ENCODE results near the gene SLCO3A1.

The SLCO3A1 gene

DNA sequence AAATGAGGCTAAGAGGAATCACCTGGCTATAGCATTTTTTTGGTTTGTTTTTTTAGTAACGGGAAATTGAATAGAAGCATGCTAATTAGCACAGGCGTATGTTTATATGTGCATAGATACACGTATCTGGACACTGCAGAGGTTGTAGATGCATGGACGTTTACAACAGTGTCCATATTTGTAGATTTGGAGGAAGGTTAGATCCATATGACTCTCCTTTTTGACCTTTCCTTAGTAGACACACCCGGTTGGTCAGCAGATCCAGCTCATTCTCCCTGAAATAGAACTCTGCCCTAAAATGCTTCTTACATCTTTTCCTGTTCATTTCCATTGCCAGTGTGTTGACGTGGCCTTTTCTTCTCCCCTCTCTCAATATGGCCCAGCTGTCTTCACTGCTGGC lies 60.1 kb downstream of the SLCO3A1 start:
- Histone ChIP-seq H3K27me3 (ENCODE audit: insufficient read depth, low read length) (no peaks in the 10 kb centered on the region), H3K4me1 (ENCODE audit: insufficient read depth, low read length) (no peaks in the 10 kb centered on the region), H3K4me3 (ENCODE audit: low read length) (no peak overlapping the region), H3K27ac (ENCODE audit: low read depth, low read length) (no peak overlapping the region), H3K9ac (ENCODE audit: low read depth, low read length) (no peak overlapping the region), H3K36me3 (ENCODE audit: insufficient read depth, low read length) (peaks cover 5% of the 10 kb centered on the region; the same call in 1 of the 2 replicates), H3K9me3 (ENCODE audit: insufficient read depth, low read depth, low read length) (no peaks in the 10 kb centered on the region)
- WGBS: 89% methylated on average over 6 of the region's 6 CpGs

- peaks cover 5% of the 10 kb centered on the region; the same call in 1 of the 2 replicates for H3K36me3 ChIP-seq (ENCODE audit: insufficient read depth, low read length)
- 92% methylated on average over 10 of the region's 10 CpGs for WGBS
- H3K4me3 ChIP-seq (ENCODE audit: low read length): no peak overlapping the region
- no peak overlapping the region for H3K27ac ChIP-seq (ENCODE audit: low read depth, low read length)
- H3K4me1 ChIP-seq (ENCODE audit: insufficient read depth, low read length): no peaks in the 10 kb centered on the region
- no peak overlapping the region for H3K9ac ChIP-seq (ENCODE audit: low read depth, low read length)
- no peaks in the 10 kb centered on the region for H3K27me3 ChIP-seq (ENCODE audit: insufficient read depth, low read length)
- no peaks in the 10 kb centered on the region for H3K9me3 ChIP-seq (ENCODE audit: insufficient read depth, low read depth, low read length)
Observed at GRCh38 chr15:91915576-91915975, 62.1 kb downstream of the SLCO3A1 start.

GRCh38 chr15:91916051-91916450 lies 62.5 kb downstream of the SLCO3A1 start:
- Histone ChIP-seq H3K9ac (ENCODE audit: low read depth, low read length) (no peak overlapping the region), H3K36me3 (ENCODE audit: insufficient read depth, low read length) (peaks cover 5% of the 10 kb centered on the region; the same call in 1 of the 2 replicates), H3K27me3 (ENCODE audit: insufficient read depth, low read length) (no peaks in the 10 kb centered on the region), H3K4me3 (ENCODE audit: low read length) (no peak overlapping the region), H3K9me3 (ENCODE audit: insufficient read depth, low read depth, low read length) (no peaks in the 10 kb centered on the region), H3K27ac (ENCODE audit: low read depth, low read length) (no peak overlapping the region), H3K4me1 (ENCODE audit: insufficient read depth, low read length) (no peaks in the 10 kb centered on the region)
- WGBS: 97% methylated on average over 48 of the region's 48 CpGs

DNA sequence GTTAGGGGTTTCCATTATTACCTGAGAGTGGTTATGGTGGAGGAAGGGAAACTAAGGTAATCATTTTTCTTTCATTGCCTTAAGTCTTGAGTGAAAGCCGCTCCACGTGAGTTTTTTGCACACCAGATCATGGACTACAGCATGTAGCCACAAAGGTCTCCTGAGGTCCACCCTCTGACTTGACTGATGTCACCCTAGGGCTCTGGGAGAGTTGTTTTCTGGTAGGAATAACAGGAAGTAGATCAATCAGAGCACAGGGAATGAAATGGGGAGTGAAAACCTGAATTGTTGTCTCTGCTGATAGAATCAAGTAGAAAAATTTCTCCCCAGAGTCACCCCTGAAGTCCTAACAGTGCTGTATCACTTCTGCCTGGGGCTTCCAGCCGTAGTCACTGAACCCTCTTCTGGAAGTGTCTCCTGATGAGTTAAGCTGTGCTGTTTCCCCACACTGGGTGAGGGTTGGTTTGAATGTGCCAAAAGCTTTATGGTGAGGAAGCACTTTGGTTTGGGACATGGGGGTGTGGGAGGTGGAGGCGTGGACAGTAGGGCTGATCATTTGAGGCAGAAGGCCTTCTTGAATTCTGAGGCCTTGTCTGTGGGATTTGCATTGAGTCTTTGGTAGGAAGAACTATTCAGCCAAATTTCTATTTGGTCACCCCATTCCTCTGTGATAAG lies 64.3 kb downstream of the SLCO3A1 start:
- H3K36me3 ChIP-seq (ENCODE audit: insufficient read depth, low read length): peaks cover 5% of the 10 kb centered on the region; the same call in 1 of the 2 replicates
- H3K27me3 ChIP-seq (ENCODE audit: insufficient read depth, low read length): no peaks in the 10 kb centered on the region
- H3K4me1 ChIP-seq (ENCODE audit: insufficient read depth, low read length): no peaks in the 10 kb centered on the region
- no peak overlapping the region for H3K4me3 ChIP-seq (ENCODE audit: low read length)
- no peak overlapping the region for H3K9ac ChIP-seq (ENCODE audit: low read depth, low read length)
- WGBS: 96% methylated on average over 4 of the region's 4 CpGs
- H3K9me3 ChIP-seq (ENCODE audit: insufficient read depth, low read depth, low read length): no peaks in the 10 kb centered on the region
- H3K27ac ChIP-seq (ENCODE audit: low read depth, low read length): no peak overlapping the region

GRCh38 chr15:91919014-91919534 lies 65.6 kb downstream of the SLCO3A1 start:
- Histone ChIP-seq H3K27ac (ENCODE audit: low read depth, low read length) (no peak overlapping the region), H3K9me3 (ENCODE audit: insufficient read depth, low read depth, low read length) (no peaks in the 10 kb centered on the region), H3K9ac (ENCODE audit: low read depth, low read length) (no peak overlapping the region), H3K27me3 (ENCODE audit: insufficient read depth, low read length) (no peaks in the 10 kb centered on the region), H3K4me1 (ENCODE audit: insufficient read depth, low read length) (peaks cover 10% of the 10 kb centered on the region), H3K4me3 (ENCODE audit: low read length) (no peak overlapping the region), H3K36me3 (ENCODE audit: insufficient read depth, low read length) (peaks cover 5% of the 10 kb centered on the region; the same call in 1 of the 2 replicates)
- WGBS: 94% methylated on average over 15 of the region's 15 CpGs

DNA sequence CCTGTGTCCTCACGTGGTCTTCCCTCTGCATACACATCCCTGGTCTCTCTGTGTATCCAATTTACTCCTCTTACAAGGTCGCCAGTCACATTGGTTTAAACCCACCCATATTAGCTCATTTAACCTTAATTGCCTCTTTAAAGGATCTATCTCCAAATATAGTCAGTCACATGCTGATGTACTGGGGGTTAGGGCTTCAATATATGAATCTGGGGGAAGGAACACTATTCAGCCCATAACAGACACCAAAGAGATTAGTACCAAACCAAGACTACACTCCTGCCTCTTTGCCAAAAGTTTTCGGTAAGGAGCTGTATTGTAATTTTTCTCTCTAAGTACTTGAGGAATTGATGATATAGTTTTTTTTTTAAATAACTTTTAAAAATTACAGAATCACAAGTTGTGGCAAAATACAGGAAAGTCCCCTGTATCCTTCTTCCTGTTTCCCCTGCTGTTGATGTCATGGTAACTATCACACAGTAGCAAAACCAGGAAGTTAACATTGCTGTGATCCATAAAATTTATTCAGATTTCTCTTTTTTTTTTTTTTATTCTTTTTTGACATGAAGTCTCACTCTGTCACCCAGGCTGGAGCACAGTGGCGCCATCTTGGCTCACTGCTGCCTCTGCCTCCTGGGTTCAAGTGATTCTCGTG lies 67.8 kb downstream of the SLCO3A1 start:
- no peak overlapping the region for H3K27ac ChIP-seq (ENCODE audit: low read depth, low read length)
- 94% methylated on average over 4 of the region's 5 CpGs for WGBS
- no peaks in the 10 kb centered on the region for H3K9me3 ChIP-seq (ENCODE audit: insufficient read depth, low read depth, low read length)
- no peaks in the 10 kb centered on the region for H3K27me3 ChIP-seq (ENCODE audit: insufficient read depth, low read length)
- no peak overlapping the region for H3K4me3 ChIP-seq (ENCODE audit: low read length)
- H3K36me3 ChIP-seq (ENCODE audit: insufficient read depth, low read length): peaks cover 4% of the 10 kb centered on the region; the same call in 1 of the 2 replicates
- H3K9ac ChIP-seq (ENCODE audit: low read depth, low read length): no peak overlapping the region
- H3K4me1 ChIP-seq (ENCODE audit: insufficient read depth, low read length): peaks cover 15% of the 10 kb centered on the region

DNA sequence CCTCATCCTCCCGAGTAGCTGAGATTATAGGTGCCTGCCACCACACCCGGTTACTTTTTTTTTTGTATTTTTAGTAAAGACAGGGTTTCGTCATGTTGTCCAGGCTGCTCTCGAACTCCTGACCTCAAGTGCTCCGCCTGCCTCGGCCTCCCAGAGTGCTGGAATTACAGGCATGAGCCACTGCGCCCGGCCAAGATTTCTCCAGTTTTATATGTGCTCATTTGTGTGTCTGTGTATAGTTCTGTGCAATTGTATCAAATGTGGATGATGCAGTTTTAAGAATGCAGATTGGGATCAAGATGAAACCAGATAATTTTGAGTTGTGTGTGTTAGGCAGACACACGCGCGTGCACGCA lies 68.3 kb downstream of the SLCO3A1 start:
- Histone ChIP-seq H3K9me3 (ENCODE audit: insufficient read depth, low read depth, low read length) (no peaks in the 10 kb centered on the region), H3K27ac (ENCODE audit: low read depth, low read length) (no peak overlapping the region), H3K4me1 (ENCODE audit: insufficient read depth, low read length) (peaks cover 18% of the 10 kb centered on the region), H3K36me3 (ENCODE audit: insufficient read depth, low read length) (no peaks in the 10 kb centered on the region), H3K4me3 (ENCODE audit: low read length) (no peak overlapping the region), H3K9ac (ENCODE audit: low read depth, low read length) (no peak overlapping the region), H3K27me3 (ENCODE audit: insufficient read depth, low read length) (no peaks in the 10 kb centered on the region)
- WGBS: 91% methylated on average over 8 of the region's 12 CpGs

DNA sequence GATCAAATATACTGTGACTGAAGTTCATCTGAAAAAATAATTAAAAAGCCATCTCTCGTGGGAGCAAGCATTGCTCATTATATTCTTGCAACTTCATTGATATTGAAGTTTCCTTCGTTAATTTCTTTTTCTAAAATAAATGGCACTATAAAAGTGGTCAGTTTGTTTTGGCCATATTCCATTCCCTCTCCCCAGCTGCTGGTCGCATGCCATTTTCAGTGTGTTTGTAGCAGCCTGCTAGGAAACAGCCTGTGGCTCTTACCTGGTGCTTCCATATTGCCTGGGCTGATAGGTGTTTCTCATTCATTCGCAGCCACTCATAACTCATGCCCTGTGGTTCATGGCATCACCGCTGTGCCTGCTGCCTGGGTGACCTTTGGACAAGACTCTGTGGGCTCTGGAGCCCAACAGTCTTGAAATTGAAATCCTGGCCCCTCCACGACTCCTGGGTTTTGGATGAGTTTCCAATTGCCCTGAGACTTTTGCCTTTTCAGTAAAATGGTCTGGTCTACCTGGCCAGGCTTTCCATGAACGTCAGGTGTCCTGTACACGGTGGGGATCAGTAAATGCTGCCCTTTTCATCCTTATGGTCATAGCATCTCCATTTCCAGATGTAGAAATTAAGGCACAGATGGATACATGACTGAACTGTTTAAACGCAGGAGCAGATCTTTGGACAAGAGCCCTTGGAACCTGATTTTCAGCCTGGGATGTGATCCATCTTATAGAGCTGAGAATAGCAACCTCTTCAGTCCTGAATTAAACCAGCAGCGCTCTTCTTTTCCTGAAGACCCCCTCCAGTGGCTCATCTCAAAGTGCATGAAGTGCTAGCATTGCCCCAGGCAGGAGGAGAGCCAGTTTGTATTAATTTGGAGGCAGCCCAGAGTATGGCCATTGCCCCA lies 69.4 kb downstream of the SLCO3A1 start:
- 81% methylated on average over 9 of the region's 10 CpGs for WGBS
- H3K9ac ChIP-seq (ENCODE audit: low read depth, low read length): no peak overlapping the region
- H3K4me3 ChIP-seq (ENCODE audit: low read length): no peak overlapping the region
- H3K4me1 ChIP-seq (ENCODE audit: insufficient read depth, low read length): peaks cover 29% of the 10 kb centered on the region
- H3K27me3 ChIP-seq (ENCODE audit: insufficient read depth, low read length): no peaks in the 10 kb centered on the region
- H3K27ac ChIP-seq (ENCODE audit: low read depth, low read length): no peak overlapping the region
- H3K36me3 ChIP-seq (ENCODE audit: insufficient read depth, low read length): no peaks in the 10 kb centered on the region
- no peaks in the 10 kb centered on the region for H3K9me3 ChIP-seq (ENCODE audit: insufficient read depth, low read depth, low read length)

DNA sequence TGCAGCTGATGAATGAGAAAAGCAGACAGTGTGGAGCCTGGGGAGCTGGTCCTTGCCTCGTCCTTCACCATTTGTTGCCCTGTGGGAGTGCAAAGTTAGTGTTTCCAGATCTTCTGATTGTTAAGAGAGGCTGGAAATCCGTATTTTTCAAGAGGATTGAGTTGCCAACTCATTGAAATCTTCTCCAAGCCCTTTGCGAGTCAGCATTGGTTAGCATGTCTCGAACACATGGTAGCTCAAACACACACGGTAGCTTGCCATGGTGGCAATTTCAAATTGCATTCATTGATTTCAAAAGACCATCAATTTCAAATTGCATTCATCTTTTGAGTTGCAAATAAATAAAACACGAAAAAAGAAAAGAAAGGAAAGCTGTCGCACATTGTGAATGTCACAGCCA lies 70.7 kb downstream of the SLCO3A1 start:
- WGBS: 84% methylated on average over 7 of the region's 7 CpGs
- H3K27ac ChIP-seq (ENCODE audit: low read depth, low read length): no peak overlapping the region
- no peaks in the 10 kb centered on the region for H3K27me3 ChIP-seq (ENCODE audit: insufficient read depth, low read length)
- H3K9me3 ChIP-seq (ENCODE audit: insufficient read depth, low read depth, low read length): no peaks in the 10 kb centered on the region
- H3K36me3 ChIP-seq (ENCODE audit: insufficient read depth, low read length): no peaks in the 10 kb centered on the region
- no peak overlapping the region for H3K9ac ChIP-seq (ENCODE audit: low read depth, low read length)
- peaks cover 34% of the 10 kb centered on the region for H3K4me1 ChIP-seq (ENCODE audit: insufficient read depth, low read length)
- H3K4me3 ChIP-seq (ENCODE audit: low read length): no peak overlapping the region

- no peak overlapping the region for H3K9ac ChIP-seq (ENCODE audit: low read depth, low read length)
- no peak overlapping the region for H3K27ac ChIP-seq (ENCODE audit: low read depth, low read length)
- H3K4me1 ChIP-seq (ENCODE audit: insufficient read depth, low read length): peaks cover 34% of the 10 kb centered on the region
- no peaks in the 10 kb centered on the region for H3K27me3 ChIP-seq (ENCODE audit: insufficient read depth, low read length)
- no peak overlapping the region for H3K4me3 ChIP-seq (ENCODE audit: low read length)
- WGBS: 91% methylated on average over 4 of the region's 4 CpGs
- H3K36me3 ChIP-seq (ENCODE audit: insufficient read depth, low read length): no peaks in the 10 kb centered on the region
- no peaks in the 10 kb centered on the region for H3K9me3 ChIP-seq (ENCODE audit: insufficient read depth, low read depth, low read length)
Observed at GRCh38 chr15:91924837-91925495, 71.5 kb downstream of the SLCO3A1 start.
